Nephron progenitor cell (in vitro differentiated cells): ENCODE results near the gene LCNL1.

Experiments
- DNase-seq: peaks from one replicate; pipeline ENCODE4 v3.0.0; 2021
- H3K27ac Mint-ChIP-seq: 2 replicates; pipeline ENCODE4 v1.8.0; 2021; ENCODE audit warnings: mild to moderate bottlenecking, moderate library complexity, mixed read lengths
- H3K27me3 Mint-ChIP-seq: 2 replicates; pipeline ENCODE4 v1.8.0; 2021; ENCODE audit warnings: mild to moderate bottlenecking, low read depth, mixed read lengths; ENCODE audit not compliant: poor library complexity
- H3K36me3 Mint-ChIP-seq: 2 replicates; pipeline ENCODE4 v1.8.0; 2021; ENCODE audit warnings: low read depth, mixed read lengths
- H3K4me1 Mint-ChIP-seq: 2 replicates; pipeline ENCODE4 v1.8.0; 2021; ENCODE audit warnings: mixed read lengths
- H3K4me3 Mint-ChIP-seq: 2 replicates; pipeline ENCODE4 v1.8.0; 2021; ENCODE audit warnings: mild to moderate bottlenecking, moderate library complexity, mixed read lengths
- H3K9me3 Mint-ChIP-seq: 2 replicates; pipeline ENCODE4 v1.8.0; 2021; ENCODE audit warnings: mild to moderate bottlenecking, moderate library complexity, mixed read lengths
- TF ChIP-seq, protein P1 (sequence below): fragments of 200-600 bp; sonication (generic); IDR thresholded peaks from 2 replicates; pipeline ENCODE4 v1.5.0; 2021; ENCODE audit warnings: antibody characterized with exemption

The LCNL1 gene

DNA sequence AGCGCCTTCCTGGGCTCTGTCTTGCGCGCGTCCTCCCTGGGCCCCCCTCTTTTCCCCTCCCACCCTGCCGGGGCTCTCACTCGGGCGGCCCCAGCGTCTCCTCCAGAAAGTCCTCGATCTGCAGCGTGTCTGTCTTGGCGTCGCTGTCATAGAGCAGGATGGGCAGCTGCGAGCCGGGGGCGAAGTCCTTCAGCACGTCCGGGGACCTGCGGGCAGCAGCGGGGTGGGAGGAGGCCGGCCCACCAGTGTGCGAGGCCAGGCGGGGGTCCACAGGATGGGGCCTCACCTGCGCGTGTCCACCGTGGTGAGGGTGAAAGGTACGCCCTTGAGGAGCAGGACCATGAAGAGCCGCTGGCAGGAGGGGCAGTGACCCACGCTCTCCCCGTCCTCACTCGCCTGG, 12.6 kb downstream of the LCNL1 start:
- no peaks in the 10 kb centered on the region for H3K36me3 Mint-ChIP-seq
- no peak overlapping the region for H3K27ac Mint-ChIP-seq
- H3K27me3 Mint-ChIP-seq: peaks cover 24% of the 10 kb centered on the region
- H3K4me3 Mint-ChIP-seq: no peak overlapping the region
- peaks cover 13% of the 10 kb centered on the region for H3K9me3 Mint-ChIP-seq
- H3K4me1 Mint-ChIP-seq: peaks cover 20% of the 10 kb centered on the region
- DNase-seq: no peak
- TF ChIP-seq, protein P1, sequence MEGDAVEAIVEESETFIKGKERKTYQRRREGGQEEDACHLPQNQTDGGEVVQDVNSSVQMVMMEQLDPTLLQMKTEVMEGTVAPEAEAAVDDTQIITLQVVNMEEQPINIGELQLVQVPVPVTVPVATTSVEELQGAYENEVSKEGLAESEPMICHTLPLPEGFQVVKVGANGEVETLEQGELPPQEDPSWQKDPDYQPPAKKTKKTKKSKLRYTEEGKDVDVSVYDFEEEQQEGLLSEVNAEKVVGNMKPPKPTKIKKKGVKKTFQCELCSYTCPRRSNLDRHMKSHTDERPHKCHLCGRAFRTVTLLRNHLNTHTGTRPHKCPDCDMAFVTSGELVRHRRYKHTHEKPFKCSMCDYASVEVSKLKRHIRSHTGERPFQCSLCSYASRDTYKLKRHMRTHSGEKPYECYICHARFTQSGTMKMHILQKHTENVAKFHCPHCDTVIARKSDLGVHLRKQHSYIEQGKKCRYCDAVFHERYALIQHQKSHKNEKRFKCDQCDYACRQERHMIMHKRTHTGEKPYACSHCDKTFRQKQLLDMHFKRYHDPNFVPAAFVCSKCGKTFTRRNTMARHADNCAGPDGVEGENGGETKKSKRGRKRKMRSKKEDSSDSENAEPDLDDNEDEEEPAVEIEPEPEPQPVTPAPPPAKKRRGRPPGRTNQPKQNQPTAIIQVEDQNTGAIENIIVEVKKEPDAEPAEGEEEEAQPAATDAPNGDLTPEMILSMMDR: no peak

- H3K4me3 Mint-ChIP-seq: no peak overlapping the region
- peaks cover 9% of the 10 kb centered on the region for H3K9me3 Mint-ChIP-seq
- peaks cover 27% of the 10 kb centered on the region for H3K27me3 Mint-ChIP-seq
- no peak for DNase-seq
- no peak overlapping the region for H3K27ac Mint-ChIP-seq
- peaks cover 25% of the 10 kb centered on the region for H3K4me1 Mint-ChIP-seq
- TF ChIP-seq, protein P1: no peak
- no peaks in the 10 kb centered on the region for H3K36me3 Mint-ChIP-seq
Observed at GRCh38 chr9:136995772-136996311, 13.0 kb downstream of the LCNL1 start.

DNA sequence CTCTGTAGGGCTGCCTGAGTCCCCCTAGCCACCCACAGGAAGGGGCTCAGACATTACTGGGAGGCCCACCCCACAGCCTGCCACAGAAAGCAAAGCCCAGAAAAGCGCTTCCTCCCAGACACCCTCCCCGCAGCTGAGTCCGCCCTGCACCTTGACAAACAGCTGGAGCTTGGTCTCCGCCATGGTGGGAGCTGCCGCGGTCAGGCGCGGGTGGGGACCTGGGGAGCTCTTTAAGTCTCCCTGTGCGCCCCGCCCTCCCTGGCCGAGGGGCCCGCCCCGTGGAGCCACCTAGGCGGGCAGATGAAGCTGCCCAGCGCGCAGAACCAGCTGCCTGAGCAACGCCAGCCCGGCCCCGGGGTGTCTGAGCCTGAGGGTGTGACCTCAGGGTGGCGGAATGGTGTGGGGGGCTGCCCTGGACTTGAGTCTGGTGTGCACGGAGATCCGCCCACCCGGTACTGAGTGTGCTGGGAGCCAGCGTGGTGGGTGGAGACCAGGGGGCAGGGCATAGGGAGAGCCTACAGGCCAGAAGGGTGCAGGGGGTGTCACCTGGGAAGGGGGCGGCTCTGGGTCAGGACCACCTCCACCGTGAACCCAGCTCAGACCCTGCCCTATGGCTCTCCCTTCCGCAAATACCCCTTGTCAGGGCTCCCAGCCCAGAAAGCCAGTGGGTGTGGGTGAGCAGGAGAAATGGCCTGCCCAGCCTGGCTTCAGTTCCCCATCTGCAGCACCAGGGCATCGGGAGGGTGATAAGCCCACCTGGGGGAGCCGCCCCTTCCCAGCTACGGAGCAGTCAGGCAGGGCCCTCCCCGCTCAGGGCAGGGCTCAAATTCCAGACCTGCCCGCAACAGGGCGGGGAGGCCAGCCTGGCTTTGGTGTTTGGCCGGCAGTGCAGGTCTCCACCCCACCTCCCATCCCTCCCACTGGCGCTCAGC, 13.8 kb downstream of the LCNL1 start, which contains the start of gene CLIC3:
Gene CLIC3 (minus strand): TSS at position 208 of the 932 bp plus-strand sequence. CDS start 25 bp downstream, at position 183.
- TF ChIP-seq, protein P1: no peak
- H3K4me1 Mint-ChIP-seq: peaks cover 25% of the 10 kb centered on the region
- no peak within 1 kb of the TSS for H3K27ac Mint-ChIP-seq
- H3K36me3 Mint-ChIP-seq: no peaks in the 10 kb centered on the region
- DNase-seq: peak; percentile 40
- H3K9me3 Mint-ChIP-seq: peaks cover under 1% of the 10 kb centered on the region
- peaks cover 23% of the 10 kb centered on the region for H3K27me3 Mint-ChIP-seq
- no peak within 1 kb of the TSS for H3K4me3 Mint-ChIP-seq

DNA sequence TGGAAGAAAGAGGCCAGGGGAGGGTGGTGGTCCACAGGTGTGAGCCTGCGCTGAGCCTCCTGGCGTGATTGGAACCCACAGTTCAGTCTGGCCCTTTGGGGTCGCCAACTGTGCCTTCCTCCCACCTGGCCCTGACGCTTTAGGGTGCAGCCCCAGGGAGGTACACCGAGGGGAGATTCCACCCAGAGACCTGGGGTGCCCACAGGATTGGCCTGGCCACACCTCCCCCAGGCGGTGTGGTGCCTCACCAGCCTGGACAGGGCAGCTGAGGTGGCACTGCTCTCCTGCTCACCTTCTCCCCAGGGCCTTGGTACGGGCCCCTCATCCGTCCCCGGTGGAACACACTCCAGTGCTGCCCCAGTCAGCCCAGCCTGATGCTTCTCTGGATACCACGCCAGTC, 14.6 kb downstream of the LCNL1 start:
- Mint-ChIP-seq H3K4me3 (no peak overlapping the region), H3K27me3 (peaks cover 23% of the 10 kb centered on the region), H3K9me3 (no peaks in the 10 kb centered on the region), H3K4me1 (peaks cover 25% of the 10 kb centered on the region), H3K27ac (no peak overlapping the region), H3K36me3 (no peaks in the 10 kb centered on the region)
- DNase-seq: no peak
- TF ChIP-seq, protein P1: no peak

DNA sequence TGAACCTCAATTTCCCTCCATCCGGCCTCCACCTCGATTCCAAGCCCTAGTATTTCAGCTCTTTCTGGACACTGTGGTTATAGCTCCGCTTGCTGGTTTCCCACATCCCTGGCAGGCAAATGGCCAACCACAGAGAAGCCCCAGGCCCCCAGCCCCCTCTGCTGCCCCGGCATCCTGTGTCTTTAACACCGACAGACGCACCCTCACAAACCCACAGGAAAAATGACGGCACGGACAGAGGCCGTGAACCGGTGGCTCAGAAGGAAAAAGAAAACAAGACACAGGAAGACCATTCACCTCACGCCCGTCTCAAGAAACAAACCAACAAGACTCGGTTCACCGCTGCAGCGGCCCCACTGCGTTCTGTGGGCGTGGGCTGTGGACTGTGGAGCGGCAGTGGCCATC, 15.0 kb downstream of the LCNL1 start:
- Mint-ChIP-seq H3K4me3 (no peak overlapping the region), H3K36me3 (no peaks in the 10 kb centered on the region), H3K27ac (no peak overlapping the region), H3K27me3 (peaks cover 25% of the 10 kb centered on the region), H3K4me1 (peaks cover 25% of the 10 kb centered on the region), H3K9me3 (no peaks in the 10 kb centered on the region)
- TF ChIP-seq, protein P1: no peak
- DNase-seq: no peak
